ENCODE results near the gene B9D1. TPM values are rescaled to one million over a fixed set of nuclear protein-coding genes. Genes with fewer than 3 reads are reported as not detected.

Gene B9D1
- total and polyA plus RNA-seq, 4 donors, result 23.5 to 47.9 (median 26.0) TPM

- H3K27me3 ChIP-seq (ENCODE audit: control insufficient read depth in 3 of 3, insufficient read depth in 3 of 3, low read length in 2 of 3), result no peaks in the 10 kb centered on the region
- 88 to 89% methylated on average over 1 of the region's 1 CpG for WGBS, 2 donors
- DNase-seq (peak; percentile 50 to 97 (median 94)), ATAC-seq (ENCODE audit: insufficient read depth, low FRiP score) (no peak)
- no peak for TF ChIP-seq CTCF (IDR thresholded peaks at IDR 0.05; ENCODE audit: control extremely low read depth, extremely low read depth)
- peaks cover 0 to 37% (median 10%) of the 10 kb centered on the region in 5 donors for H3K4me1 ChIP-seq (ENCODE audit: control insufficient read depth in 5 of 5, insufficient read depth in 5 of 5, low read length in 5 of 5)
- peak overlapping the region in 1 of 2 donors; percentile 24 for H3K9ac ChIP-seq (ENCODE audit: insufficient read depth in 1 of 2, low read length in 2 of 2)
- no peaks in the 10 kb centered on the region for H3K9me3 ChIP-seq (ENCODE audit: control insufficient read depth in 4 of 4, insufficient read depth in 3 of 4, low read length in 3 of 4)
- H3K4me3 ChIP-seq, result no peak overlapping the region
- H3K36me3 ChIP-seq (ENCODE audit: control insufficient read depth in 4 of 4, insufficient read depth in 4 of 4, low read length in 4 of 4), result peaks cover 0 to 21% (median 13%) of the 10 kb centered on the region in 4 donors
- H3K27ac ChIP-seq (ENCODE audit: low read depth in 1 of 2, low read length in 1 of 2), result no peak overlapping the region
These were observed 13.2 kb upstream of the B9D1 start for GRCh38 chr17:19375732-19376131.

- DNase-seq, result no peak
- H3K36me3 ChIP-seq (ENCODE audit: control insufficient read depth in 4 of 4, insufficient read depth in 4 of 4, low read length in 4 of 4), result peaks cover 0 to 5% (median under 1%) of the 10 kb centered on the region in 4 donors
- H3K27ac ChIP-seq (ENCODE audit: low read depth in 1 of 2, low read length in 1 of 2), result no peak overlapping the region
- no peaks in the 10 kb centered on the region for H3K27me3 ChIP-seq (ENCODE audit: control insufficient read depth in 3 of 3, insufficient read depth in 3 of 3, low read length in 2 of 3)
- no peak for ATAC-seq (ENCODE audit: insufficient read depth, low FRiP score)
- peak overlapping the region in 1 of 2 donors; percentile 32 for H3K9ac ChIP-seq (ENCODE audit: insufficient read depth in 1 of 2, low read length in 2 of 2)
- H3K9me3 ChIP-seq (ENCODE audit: control insufficient read depth in 4 of 4, insufficient read depth in 3 of 4, low read length in 3 of 4), result no peaks in the 10 kb centered on the region
- H3K4me3 ChIP-seq, result no peak overlapping the region
- 92 to 98% methylated on average over 5 of the region's 5 CpGs for WGBS, 2 donors
- TF ChIP-seq CTCF (IDR thresholded peaks at IDR 0.05; ENCODE audit: control extremely low read depth, extremely low read depth), result no peak
- H3K4me1 ChIP-seq (ENCODE audit: control insufficient read depth in 5 of 5, insufficient read depth in 5 of 5, low read length in 5 of 5), result peaks cover 0 to 25% (median 19%) of the 10 kb centered on the region in 5 donors
These were observed 11.6 kb upstream of the B9D1 start for GRCh38 chr17:19374136-19374535.

- Histone ChIP-seq H3K4me3 (no peak overlapping the region), H3K27me3 (ENCODE audit: control insufficient read depth in 3 of 3, insufficient read depth in 3 of 3, low read length in 2 of 3) (no peaks in the 10 kb centered on the region), H3K9me3 (ENCODE audit: control insufficient read depth in 4 of 4, insufficient read depth in 3 of 4, low read length in 3 of 4) (no peaks in the 10 kb centered on the region), H3K36me3 (ENCODE audit: control insufficient read depth in 4 of 4, insufficient read depth in 4 of 4, low read length in 4 of 4) (no peaks in the 10 kb centered on the region), H3K9ac (ENCODE audit: insufficient read depth in 1 of 2, low read length in 2 of 2) (no peak overlapping the region), H3K4me1 (ENCODE audit: control insufficient read depth in 5 of 5, insufficient read depth in 5 of 5, low read length in 5 of 5) (peaks cover 0 to 23% (median 17%) of the 10 kb centered on the region in 5 donors), H3K27ac (ENCODE audit: low read depth in 1 of 2, low read length in 1 of 2) (no peak overlapping the region)
- 75 to 89% methylated on average over 8 of the region's 8 CpGs for WGBS, 2 donors
- no peak for ATAC-seq (ENCODE audit: insufficient read depth, low FRiP score)
- no peak for DNase-seq
- TF ChIP-seq CTCF (IDR thresholded peaks at IDR 0.05; ENCODE audit: control extremely low read depth, extremely low read depth), result no peak
These were observed 10.5 kb upstream of the B9D1 start for GRCh38 chr17:19372866-19373504.
